GM12875 (cell line): Measurements from ENCODE around the gene ATG2B.

Source experiments
- H3K4me3 ChIP-seq: one replicate; pipeline ENCODE4 v1.5.1; 2011; ENCODE audit warnings: low read depth, low read length, control low read depth
- TF ChIP-seq, protein P1 (sequence below): IDR thresholded peaks from 2 replicates; pipeline ENCODE4 v1.5.1; 2011; ENCODE audit warnings: low read depth, mild to moderate bottlenecking, control low read depth, inconsistent platforms, low read length, moderate library complexity, borderline replicate concordance; ENCODE audit not compliant: insufficient read depth

ATG2B gene

DNA sequence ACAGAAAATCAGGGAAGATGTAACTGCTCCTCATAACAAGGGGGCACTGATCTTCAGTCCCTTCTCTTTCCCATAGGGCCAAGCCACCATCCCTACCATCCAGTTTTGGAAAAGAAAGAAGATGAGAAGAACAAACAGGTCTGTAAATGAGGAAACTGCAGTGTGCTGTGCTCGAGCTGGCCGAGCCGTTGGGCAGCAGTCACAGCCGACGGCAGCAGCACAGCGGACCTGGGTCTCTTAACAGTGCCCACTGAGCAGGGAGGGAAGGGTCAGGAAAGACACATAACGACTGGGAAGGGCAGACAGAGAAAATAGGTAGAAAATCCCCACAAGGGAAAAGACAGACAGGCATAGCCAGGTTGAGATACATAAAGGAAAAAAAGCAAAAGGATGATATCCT lies 68.9 kb downstream of the ATG2B start:
- no peak overlapping the region for H3K4me3 ChIP-seq
- TF ChIP-seq, protein P1, sequence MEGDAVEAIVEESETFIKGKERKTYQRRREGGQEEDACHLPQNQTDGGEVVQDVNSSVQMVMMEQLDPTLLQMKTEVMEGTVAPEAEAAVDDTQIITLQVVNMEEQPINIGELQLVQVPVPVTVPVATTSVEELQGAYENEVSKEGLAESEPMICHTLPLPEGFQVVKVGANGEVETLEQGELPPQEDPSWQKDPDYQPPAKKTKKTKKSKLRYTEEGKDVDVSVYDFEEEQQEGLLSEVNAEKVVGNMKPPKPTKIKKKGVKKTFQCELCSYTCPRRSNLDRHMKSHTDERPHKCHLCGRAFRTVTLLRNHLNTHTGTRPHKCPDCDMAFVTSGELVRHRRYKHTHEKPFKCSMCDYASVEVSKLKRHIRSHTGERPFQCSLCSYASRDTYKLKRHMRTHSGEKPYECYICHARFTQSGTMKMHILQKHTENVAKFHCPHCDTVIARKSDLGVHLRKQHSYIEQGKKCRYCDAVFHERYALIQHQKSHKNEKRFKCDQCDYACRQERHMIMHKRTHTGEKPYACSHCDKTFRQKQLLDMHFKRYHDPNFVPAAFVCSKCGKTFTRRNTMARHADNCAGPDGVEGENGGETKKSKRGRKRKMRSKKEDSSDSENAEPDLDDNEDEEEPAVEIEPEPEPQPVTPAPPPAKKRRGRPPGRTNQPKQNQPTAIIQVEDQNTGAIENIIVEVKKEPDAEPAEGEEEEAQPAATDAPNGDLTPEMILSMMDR = no peak

DNA sequence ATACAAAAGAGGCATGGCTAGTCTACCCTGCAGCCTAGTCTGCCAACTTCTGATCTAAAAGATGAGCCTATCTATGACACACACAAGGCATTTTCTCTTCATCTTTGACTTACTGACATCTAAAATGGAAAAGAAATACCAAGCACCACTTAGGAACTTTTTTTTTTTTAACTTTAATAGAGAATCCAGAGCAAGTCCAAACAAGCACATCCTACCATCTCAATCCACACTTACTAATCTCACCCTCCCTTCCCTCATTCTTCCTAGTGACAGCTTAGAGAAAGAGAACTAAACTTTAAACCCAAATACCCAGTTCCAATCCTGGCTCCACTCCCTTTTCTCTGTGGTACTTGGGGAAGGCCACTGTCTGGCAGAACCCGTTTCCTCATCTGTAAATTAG lies 75.3 kb downstream of the ATG2B start:
- H3K4me3 ChIP-seq = no peak overlapping the region
- TF ChIP-seq, protein P1 = no peak

DNA sequence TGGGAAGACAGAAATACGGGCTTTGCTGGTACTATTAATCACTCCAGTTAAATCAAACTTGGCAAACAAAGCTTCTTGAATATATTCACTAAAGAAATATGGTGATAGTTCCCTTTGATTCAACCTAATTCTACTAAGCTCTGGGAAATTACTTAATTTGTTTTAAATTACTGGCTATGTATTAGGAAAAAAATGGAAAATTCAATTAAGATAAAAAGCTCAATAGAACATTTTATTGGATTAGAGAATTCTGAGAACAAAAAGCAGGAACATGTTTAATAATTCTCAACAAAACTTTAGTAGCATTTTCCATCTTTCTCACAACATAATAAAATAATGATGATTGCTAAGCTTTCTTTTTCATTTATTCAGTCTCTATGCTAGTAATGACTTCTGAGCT lies 76.9 kb downstream of the ATG2B start:
- no peak overlapping the region for H3K4me3 ChIP-seq
- TF ChIP-seq, protein P1 = no peak

DNA sequence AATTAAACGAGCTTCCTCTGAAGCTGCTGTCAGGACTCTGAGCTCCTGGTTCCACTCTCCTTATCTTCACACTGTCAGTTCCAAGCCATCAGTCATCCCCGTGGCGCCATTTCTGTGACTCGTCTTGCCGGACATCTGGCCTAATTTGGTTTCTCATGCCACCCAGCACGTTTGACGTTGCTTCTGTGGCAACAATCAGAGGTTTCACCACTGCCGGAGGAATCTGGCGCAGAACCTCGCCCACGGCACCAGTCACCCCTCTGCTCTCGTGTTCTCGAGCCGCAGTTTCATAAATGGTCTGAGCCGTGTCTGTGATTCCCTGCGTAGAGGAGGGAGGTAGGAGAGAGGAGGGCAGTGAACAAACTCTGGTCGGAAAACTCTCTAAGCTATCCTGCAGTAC lies 77.5 kb downstream of the ATG2B start:
- H3K4me3 ChIP-seq = no peak overlapping the region
- TF ChIP-seq, protein P1 = no peak

DNA sequence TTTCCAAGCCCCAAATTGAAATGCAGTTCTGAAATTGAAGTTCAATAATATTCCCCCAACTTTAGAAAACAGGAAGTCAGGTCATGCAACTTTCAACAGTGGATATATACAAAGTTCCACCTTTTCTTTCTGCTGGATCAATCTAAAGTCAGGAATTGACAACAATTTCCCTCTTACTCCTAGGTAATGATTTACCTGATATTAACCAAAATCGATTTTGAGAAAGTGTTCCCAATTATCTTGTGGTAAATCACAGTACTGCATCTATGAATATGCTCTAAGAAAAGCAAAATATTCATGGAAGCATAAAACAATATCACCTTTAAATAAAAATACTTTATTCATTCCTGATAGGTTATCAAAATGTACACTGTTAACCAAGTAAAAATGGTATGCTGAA lies 78.7 kb downstream of the ATG2B start:
- no peak overlapping the region for H3K4me3 ChIP-seq
- TF ChIP-seq, protein P1 = no peak

DNA sequence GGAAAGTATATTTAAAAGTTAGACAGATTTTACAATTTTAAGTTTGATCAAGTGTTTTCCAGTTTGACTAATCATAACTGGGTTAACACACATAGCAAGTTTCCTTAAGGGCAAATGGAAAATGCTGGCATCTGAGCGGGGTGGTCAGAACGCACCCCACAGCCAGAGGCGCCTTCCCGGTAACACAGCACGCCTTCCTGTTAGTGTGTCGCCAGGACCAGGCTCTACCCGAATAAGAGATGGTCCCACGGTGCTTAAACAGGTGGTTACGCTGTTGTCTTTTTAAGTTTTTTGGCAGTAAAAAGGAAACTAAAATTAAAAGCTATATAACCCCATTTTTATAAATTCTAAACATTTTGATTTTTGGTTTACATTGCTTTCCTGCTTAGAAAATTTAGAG lies 79.1 kb downstream of the ATG2B start:
- no peak overlapping the region for H3K4me3 ChIP-seq
- TF ChIP-seq, protein P1 = no peak

DNA sequence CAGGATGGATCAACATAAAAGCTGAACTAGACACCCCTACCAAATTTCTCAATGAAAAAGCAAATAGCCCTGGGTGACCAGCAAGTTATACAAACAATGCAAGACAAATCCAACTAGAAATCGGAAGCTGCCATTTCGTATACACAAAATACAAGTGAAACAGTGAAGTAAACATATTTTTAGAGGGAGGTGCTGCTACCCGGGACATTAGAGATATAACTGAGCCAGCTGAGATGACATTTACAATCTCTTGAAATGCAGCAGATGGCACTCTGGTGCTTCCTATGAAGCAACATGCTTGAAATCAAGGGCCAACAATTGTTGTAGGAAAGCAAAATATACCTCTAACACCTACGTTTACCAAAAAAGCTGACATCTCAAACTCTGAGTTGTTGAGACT lies 81.7 kb downstream of the ATG2B start:
- TF ChIP-seq, protein P1 = no peak
- H3K4me3 ChIP-seq = no peak overlapping the region
